ENCODE results near the gene HAGH.

Gene HAGH

DNA sequence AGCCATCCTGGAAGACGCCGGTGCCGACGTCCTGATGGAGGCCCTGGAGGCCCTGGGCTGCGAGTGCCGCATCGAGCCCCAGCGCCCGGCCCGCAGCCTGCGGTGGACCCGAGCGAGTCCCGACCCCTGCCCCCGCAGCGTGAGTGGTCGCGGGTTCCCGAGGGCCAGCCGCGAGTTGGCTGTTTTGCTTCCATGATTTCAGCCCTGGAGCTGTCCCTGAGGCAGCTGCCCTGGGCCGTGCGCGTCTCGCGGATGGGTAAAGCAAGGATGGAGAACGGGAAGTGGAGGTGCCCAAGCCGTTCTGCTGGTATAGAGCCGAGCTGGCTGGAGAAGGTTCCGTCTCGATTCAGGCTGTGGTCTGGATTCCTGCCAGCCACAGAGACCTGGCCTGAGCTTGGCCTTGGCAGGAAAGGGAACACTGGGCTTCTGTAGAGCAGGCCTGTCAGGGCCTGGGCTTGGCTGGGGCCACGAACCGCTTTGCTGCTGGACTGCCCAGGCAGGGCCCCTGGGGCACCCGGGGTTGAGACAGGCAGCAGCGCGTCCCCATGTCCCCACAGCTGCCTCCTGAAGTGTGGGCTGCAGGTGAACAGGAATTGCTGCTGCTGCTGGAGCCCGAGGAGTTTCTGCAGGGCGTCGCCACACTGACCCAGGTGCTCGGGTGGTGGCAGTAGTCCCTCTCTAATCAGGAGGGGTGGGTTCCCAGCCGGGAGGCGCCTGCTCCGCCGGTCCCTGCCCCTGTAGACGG is 52.8 kb downstream of the HAGH start:
- no peak for DNase-seq (ENCODE audit: low read depth)

DNA sequence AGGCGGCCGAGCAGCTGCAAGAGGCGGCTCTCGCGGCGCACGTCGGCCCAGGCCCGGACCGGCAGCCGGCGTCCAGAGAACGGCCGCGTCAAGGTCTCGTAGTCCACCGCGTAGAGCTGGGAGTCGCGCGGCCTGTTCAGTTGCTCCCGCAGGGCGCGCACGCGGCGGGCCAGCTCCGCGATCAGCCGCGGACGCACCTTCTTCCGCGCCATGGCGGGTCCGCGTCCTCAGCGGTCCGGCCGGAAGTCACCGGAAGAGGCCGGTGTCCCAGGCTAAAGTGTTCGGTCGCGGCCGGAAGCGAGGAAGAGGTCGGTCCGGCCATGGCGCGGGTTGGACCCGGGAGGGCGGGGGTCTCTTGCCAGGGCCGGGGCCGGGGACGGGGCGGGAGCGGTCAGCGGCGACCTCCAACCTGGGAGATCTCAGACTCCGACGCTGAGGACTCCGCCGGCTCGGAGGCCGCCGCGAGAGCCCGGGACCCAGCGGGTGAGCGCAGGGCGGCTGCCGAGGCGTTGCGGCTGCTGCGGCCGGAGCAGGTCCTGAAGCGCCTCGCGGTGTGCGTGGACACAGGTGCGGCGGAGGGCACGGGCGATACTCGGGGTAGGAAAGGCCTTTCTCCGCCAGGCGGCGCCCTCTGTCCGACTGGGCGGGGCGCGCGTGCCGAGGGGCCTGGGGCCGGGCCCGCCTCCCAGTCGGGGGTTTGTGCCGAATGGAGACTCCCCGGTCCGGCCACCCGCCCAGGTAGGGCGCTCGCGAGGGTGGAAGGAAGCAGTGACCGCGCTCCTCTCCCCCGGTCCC is 53.5 kb downstream of the HAGH start, which contains the start of gene MRPS34:
TSS of gene MRPS34 (minus strand) at position 227 of the 795 bp plus-strand sequence. CDS start at position 212, 15 bp downstream.
- peak; percentile 55 for DNase-seq (ENCODE audit: low read depth)

DNA sequence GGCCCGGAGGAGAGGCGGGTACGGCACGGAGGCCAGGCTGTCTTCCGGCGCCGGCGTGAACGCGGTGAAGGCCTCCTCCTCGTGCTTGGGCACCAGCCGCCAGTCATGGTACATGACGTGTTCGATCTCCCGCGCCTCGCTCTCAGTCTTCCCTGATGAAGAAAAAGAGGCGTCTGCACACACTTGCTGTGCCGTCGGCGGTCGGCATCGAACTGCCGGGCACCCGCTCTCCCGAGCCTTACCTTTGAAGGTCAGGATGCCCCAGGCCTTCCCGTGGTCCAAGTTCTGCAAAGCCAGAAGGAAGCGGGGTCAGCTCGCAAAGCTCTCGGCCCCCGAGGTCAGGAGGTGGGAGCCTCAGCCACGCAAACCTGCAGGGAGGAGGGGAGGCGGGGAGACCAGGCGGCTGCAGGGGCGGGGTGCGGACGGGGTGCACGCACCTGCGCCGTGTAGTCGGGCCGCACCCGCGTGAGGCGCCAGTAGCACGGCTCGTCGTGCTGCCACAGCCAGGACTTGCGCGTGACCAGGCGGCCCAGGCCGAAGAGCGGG is 54.2 kb downstream of the HAGH start, which contains the start of gene EME2:
TSS of gene EME2 (plus strand) at position 449 of the 546 bp plus-strand sequence. CDS start 418 bp downstream, outside the sequence.
- no peak for DNase-seq (ENCODE audit: low read depth)

DNA sequence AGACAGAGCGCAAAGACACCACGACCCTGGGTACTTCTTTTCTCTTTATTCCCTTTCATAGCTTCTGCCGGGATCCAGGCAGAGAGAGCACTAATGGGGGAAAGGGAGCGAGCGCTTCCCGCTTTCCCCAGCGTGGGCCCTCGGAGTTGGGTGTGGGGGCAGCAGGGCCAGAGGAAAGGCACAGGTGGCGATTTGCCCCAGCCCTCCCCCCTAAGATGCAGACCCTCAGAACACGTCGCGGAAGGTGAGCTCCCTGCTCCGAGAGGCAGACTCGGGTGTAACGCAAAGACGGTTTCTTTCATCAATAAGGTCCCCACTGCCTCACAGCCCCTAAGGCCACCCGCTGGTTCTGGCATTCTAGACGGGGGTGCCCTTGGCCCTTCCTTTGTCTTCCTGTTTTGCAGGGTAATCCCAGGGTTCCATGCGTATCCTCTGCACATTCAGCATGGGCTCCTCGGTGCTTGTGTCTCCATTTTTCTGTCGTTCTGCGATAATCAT is 54.7 kb downstream of the HAGH start:
- DNase-seq (ENCODE audit: low read depth), result no peak

DNA sequence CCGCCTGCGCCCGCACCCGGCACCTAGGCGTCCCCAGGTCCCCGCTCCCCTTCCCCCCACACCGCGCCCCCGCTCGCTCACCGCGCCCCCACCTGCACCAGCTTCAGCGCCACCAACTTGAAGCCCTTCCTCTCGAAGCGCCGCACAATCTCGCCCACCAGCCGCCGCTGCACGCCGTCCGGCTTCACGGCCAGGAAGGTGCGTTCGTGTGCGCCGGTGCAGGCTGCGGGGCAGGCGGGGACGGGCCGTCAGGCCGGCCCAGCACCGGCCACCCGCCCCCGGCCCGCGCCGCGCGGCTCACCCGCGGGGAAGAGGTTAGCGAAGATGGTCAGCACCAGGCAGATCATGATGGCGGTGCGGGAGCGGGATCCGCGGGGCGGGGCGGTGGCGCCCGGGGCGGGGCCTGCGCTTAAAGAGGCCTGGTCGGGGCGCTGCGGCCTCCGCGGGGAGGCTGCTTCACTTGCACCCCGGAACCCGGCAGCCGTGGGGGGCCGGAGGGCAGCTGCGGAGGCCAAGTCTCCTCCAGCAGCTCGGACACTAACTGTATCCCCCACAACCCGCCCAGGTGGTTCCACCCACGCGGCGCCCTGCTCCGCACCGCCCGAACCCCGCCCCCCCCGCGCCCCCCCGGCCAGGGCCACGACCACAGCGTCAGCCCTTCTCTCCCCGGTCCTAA is 55.3 kb downstream of the HAGH start, which contains the start of gene NME3:
TSS of gene NME3 (minus strand) at position 356 of the 676 bp plus-strand sequence. CDS start at position 347, 9 bp downstream.
- peak; percentile 46 for DNase-seq (ENCODE audit: low read depth)

DNA sequence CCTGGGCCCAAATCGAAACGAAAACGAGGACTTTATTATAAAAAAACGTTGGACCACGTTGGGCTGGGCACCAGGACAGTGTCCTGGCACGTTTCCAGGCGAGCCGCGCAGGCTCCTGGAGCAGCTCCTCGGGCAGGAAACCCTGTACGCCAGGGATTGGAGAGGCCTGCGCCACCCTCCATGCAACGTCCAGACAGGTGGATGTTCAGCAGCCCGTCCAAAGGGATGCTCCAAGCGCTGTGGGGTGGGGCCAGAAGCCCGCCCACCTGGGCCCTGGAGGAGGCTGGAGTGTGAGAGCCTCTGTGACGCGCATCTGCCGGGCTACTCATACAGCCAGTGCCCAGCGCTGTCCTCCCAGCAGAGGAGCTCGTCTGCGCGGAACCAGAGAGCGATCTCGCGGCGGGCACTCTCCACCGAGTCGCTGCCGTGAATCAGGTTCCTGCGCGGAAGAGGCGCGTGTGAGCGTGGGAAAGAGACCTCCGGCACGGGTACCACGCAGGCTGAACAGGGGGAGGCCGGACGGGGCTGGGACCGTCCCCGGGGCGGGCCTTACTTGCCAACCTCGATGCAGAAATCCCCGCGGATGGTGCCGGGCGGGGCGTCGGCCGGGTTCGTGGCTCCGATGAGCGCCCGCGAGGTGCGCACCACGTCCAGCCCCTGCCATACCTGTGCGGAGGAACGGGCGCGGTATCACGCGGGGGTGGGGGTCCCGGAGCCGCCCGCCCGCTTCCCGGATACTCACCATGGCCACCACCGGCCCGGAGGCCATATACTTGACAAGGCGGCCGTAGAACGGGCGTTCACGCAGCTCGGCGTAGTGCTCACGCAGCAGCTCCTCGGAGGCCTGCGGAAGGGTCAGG is 56.1 kb downstream of the HAGH start:
- DNase-seq (ENCODE audit: low read depth), result no peak

DNA sequence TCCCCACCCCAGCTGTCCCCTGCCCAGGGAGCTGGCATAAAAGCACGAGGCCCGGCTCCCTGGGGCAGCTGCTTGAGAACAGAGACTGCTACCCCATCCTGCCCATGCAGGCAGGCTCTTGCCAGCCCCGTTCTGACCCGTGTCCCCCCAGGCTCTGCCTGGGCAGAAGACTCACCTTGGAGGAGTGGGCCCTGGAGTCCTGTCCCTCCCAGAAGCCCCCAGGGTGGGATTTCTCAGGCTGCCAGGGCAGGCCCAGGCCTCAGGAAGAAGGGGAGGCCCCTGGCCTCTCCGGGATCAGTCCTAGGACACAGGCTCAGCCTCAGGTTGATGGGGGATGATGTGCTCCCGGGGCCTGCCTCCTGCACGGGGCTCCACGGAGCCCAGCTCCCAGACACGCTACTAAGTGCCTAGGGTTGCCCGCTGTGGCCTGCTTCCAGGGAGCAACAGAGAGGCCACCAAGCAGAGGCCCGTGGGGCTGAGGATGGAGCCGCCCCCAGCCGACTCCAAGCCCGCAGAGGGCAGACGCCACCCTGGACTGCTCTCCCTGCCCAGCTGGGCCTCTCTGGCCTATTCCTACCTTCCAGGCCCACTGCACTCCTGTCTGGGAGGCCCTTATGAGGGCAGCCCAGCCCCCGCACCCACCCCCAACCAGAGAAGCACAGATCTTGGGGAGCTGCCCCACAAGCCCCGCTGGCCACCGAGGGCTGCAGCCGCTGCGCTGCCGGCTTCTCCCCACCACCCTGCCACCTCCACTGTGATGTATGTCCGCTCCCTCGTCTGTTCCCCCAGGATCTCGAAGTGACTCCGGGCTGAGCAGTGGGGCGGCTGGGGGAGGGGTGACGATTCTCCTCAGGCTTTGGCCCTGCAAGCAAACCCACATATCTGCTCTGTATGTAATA is 57.0 kb downstream of the HAGH start:
- DNase-seq (ENCODE audit: low read depth), result no peak

DNA sequence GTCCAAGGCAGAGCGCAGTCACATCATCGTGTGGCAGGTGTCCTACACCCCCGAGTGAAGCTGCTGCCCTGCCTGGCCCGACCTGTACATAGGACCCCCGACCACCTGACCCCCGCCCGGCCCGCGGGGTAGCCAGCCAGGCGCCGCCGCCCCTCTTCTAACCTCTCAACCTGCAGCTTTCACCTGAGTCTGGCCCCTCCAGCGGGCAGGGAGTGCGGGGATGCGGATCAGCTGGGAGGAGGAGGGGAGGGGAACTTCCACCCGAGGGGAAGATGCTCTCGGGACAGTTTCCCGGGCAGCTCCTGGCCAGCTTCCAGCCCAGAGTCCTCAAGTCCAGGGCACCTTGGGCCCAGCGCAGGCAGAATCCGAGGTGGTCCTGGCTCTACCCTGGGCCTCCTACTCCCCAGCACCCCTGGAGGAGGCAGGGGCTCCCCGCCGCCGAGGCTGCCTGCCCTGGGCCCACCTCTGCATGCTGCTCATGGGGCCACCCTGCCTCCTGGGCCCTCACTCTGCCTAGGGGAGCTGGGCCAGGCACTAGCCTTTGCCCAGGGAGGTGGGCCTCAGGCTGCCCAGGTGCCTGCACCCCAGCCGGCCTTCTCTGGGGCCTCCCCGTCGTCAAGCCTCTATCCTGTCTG is 57.7 kb downstream of the HAGH start:
- DNase-seq (ENCODE audit: low read depth), result no peak

DNA sequence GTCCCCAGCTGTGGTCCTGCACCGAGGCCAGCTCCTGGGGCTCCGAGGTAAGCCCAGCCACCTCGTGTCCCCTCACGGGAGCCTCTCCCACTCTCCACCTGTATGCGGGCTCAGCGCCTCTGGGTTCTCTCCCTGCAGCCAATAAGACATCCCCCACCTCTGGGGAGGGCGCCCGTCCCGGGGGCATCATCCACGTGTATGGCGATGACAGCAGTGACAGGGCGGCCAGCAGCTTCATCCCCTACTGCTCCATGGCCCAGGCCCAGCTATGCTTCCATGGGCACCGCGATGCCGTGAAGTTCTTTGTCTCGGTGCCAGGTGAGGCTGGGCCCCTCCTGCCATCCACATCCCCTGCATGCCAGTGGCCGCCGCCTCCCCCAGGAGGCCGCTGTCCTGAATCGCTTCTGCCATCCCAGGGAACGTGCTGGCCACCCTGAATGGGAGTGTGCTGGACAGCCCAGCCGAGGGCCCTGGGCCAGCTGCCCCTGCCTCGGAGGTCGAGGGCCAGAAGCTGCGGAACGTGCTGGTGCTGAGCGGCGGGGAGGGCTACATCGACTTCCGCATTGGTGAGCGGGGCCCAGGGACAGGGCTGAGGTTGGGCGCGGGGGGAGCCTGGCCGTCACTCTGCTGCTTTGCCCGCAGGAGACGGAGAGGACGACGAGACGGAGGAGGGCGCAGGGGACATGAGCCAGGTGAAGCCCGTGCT is 58.4 kb downstream of the HAGH start:
- DNase-seq (ENCODE audit: low read depth), result no peak

DNA sequence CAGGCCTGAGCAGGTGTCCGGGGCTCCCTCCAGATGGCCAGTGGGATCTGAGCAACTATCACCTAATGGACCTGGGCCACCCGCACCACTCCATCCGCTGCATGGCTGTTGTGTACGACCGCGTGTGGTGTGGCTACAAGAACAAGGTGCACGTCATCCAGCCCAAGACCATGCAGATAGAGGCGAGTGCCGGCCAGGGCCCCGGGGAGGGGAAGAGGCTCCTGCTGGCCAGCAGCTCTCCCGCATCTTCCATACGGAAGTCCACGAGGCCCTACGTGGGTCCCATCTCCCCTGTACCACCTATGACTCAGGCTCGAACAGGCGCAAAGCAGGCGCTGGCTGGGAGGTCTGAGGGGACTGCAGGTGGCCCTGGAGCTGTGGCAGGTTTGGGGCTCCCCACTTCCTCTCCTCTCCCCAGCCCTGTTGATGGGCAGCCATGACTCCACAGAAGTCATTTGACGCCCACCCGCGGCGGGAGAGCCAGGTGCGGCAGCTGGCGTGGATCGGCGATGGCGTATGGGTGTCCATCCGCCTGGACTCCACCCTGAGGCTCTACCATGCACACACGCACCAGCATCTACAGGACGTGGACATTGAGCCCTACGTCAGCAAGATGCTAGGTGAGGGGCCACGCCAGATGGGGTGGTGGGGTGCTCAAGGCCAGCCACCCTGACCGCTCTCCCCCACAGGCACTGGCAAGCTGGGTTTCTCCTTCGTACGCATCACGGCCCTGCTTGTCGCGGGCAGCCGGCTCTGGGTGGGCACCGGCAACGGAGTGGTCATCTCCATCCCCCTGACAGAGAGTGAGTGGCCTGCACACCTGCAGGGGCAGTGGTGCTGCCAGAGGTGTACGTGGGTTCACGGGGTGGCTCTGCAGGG is 59.3 kb downstream of the HAGH start:
- DNase-seq (ENCODE audit: low read depth), result no peak

DNA sequence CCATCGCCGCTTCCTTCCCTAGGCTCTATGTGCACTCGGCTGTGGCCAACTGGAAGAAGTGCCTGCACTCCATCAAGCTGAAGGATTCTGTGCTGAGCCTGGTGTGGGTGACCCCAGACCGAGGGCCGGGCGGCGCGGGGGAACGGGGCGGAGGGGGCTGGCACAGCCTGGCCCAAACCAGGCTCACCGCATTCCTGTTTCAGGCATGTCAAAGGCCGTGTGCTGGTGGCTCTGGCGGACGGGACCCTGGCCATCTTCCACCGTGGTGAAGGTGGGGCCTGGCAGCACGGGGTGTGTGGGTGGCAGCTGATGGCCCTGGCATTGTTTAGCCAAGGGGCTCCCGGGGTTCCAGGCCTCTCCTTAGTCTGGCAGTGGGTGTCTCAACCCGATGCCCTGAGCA is 59.9 kb downstream of the HAGH start:
- no peak for DNase-seq (ENCODE audit: low read depth)

DNA sequence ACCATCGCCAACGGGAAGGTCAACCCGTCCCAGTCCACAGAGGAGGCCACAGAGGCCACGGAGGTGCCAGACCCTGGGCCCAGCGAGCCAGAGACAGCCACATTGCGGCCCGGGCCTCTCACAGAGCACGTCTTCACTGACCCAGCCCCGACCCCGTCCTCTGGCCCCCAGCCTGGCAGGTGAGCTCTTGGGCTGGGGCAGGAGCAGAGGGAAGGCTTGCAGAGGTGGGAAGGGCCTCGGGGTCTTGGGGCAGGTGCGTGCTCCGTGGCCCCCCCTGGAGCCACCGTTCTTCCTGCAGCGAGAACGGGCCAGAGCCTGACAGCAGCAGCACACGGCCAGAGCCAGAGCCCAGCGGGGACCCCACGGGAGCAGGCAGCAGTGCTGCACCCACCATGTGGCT is 60.4 kb downstream of the HAGH start:
- no peak for DNase-seq (ENCODE audit: low read depth)

DNA sequence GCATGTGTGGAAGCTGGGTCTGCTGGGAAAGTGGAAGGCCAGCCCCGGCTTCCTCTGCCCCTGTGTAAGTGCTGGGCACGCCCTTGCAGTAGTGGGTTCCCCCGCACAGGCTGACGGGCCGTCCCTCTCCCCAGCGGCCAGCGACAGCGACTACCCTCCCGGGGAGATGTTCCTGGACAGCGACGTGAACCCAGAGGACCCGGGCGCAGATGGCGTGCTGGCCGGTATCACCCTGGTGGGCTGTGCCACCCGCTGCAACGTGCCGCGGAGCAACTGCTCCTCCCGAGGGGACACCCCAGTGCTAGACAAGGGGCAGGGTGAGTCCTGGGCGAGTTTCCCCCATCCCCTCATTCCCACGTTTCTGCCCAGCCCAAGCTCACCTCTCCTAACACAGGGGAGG is 60.8 kb downstream of the HAGH start:
- DNase-seq (ENCODE audit: low read depth), result no peak

DNA sequence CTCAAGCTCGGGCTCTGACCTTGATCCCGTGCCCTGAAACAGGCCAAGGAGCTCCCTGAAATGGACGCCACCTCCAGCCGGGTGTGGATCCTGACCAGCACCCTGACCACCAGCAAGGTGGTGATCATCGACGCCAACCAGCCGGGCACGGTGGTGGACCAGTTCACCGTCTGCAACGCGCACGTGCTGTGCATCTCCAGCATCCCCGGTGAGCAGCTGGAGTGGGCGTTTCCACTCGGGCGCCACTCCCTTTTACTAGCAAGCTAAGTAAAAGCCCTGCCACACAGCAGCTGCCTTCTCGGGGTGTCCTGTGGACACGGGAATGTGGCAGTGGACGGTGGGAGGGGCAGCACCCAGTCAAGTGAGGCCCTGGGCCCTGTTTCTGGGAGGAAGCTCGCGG is 61.7 kb downstream of the HAGH start:
- DNase-seq (ENCODE audit: low read depth), result no peak

DNA sequence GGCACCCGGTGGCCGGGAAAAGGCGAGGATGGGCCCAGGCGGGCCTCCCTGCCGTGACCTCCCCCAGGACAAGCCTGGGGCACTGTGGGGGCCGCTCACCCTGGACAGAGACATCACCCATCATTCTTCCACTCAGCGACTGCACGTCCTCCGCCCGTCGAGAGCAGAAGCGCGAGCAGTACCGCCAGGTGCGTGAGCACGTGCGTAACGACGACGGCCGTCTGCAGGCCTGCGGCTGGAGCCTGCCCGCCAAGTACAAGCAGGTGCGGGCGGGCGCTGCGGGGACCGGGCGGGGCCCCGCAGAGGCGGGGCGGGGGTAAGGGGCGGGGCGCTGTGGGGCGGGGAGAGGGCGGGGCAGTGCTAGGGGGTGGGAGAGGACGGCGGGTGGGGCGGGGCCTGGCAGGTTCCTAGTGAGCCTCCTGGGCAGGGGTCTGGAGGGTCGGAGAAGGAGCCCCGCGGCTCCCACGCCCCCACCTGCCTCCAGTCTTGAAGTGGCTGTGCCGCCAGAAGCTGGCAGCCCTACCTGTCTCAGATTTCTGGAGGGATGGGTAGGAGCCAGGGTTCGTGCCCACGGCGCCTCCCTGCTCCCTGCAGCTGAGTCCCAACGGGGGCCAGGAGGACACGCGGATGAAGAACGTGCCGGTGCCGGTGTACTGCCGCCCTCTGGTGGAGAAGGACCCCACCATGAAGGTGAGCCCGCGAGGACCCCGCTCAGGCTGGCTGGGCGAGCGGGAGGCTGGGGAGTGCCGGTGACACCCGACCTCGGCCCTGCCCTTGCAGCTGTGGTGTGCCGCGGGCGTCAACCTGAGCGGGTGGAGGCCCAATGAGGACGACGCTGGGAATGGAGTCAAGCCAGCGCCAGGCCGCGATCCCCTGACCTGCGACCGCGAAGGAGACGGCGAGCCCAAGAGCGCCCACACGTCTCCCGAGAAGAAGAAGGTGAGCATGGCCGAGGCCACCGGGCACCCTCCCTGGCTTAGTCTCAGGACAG is 62.8 kb downstream of the HAGH start:
- DNase-seq (ENCODE audit: low read depth), result no peak

DNA sequence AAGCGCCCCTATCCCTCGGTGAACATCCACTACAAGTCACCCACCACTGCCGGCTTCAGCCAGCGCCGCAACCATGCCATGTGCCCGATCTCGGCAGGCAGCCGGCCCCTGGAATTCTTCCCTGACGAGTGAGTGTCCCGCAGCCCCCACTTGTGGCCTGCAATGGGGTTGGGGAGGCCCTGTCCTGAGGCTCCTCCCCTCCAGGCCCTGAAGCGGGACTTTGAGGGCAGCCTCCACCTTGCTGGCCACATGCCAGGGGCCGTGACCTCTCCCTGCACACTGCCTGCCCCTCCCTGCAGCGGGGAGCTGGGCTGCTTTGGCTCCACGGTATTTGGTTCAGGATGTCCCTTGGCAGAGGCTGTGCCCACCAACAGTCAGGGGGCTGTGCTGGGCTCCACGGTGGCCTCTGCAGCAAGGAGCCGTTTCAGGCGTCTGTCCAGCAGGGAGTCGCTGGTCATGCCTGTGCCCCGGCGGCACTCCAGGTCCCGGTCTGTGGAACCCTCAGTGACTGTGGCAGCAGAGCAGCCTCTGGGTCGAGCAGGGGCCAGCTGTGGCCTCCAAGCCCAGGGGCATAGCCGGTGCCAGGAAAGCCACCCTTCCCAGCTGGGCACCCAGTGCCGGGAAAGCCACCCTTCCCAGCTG is 63.6 kb downstream of the HAGH start:
- no peak for DNase-seq (ENCODE audit: low read depth)

Data from stimulated activated CD8-positive, alpha-beta memory T cell treated with anti-CD3 and anti-CD28 coated beads, Interleukin-15, amount 100 ng/mL, for 1 hour (primary cell).